Liver (tissue), 9 donors: Measurements from ENCODE around the gene STK40. TPM values are rescaled to one million over a fixed set of nuclear protein-coding genes. Genes with fewer than 3 reads are reported as not detected.

Source experiments
- DNase-seq: peaks from one replicate; pipeline ENCODE4 v3.0.0-alpha.2; 2017; ENCODE audit warnings: low spot score
- H3K27ac ChIP-seq, 2 donors: one replicate each; pipeline ENCODE4 v1.7.0; 2013; ENCODE audit warnings: inconsistent platforms in 2 of 2, low read length in 2 of 2, control low read depth in 1 of 2, low read depth in 1 of 2, mild to moderate bottlenecking in 1 of 2
- H3K27me3 ChIP-seq, 4 donors: one replicate each; pipeline versions ENCODE4 v1.6.1 to v1.7.0; 2013; ENCODE audit warnings: low read length in 3 of 4, inconsistent platforms in 1 of 4, mild to moderate bottlenecking in 1 of 4, moderate library complexity in 1 of 4; ENCODE audit not compliant: control insufficient read depth in 4 of 4, insufficient read depth in 4 of 4
- H3K36me3 ChIP-seq, 4 donors: one replicate each; pipeline versions ENCODE4 v1.6.1 to v1.7.0; 2013; ENCODE audit warnings: low read length in 3 of 4, mild to moderate bottlenecking in 3 of 4, low read depth in 1 of 4, moderate library complexity in 1 of 4; ENCODE audit not compliant: control insufficient read depth in 4 of 4, insufficient read depth in 3 of 4
- H3K4me1 ChIP-seq, 4 donors: one replicate each; pipeline versions ENCODE4 v1.6.1 to v1.7.0; 2013; ENCODE audit warnings: low read length in 3 of 4, mild to moderate bottlenecking in 3 of 4, moderate library complexity in 1 of 4; ENCODE audit not compliant: control insufficient read depth in 4 of 4, insufficient read depth in 4 of 4
- H3K4me3 ChIP-seq, 3 donors: one replicate each; pipeline versions ENCODE4 v1.6.1 to v1.7.0; 2013; ENCODE audit warnings: low read length in 3 of 3, control low read depth in 1 of 3, low read depth in 1 of 3, mild to moderate bottlenecking in 1 of 3
- H3K9ac ChIP-seq, 2 donors: one replicate each; pipeline ENCODE4 v1.7.0; 2013; ENCODE audit warnings: low read length in 2 of 2, mild to moderate bottlenecking in 2 of 2, moderate library complexity in 2 of 2, control low read depth in 1 of 2, low read depth in 1 of 2
- H3K9me3 ChIP-seq, 4 donors: one replicate each; pipeline versions ENCODE4 v1.6.1 to v1.7.0; 2013; ENCODE audit warnings: low read length in 3 of 4; ENCODE audit not compliant: control insufficient read depth in 4 of 4
- ATF3 ChIP-seq: IDR thresholded peaks from 2 replicates; pipeline ENCODE4 v1.6.1; 2016; ENCODE audit warnings: antibody characterized with exemption
- CTCF ChIP-seq: fragments of 150-350 bp; IDR thresholded peaks from 2 replicates; pipeline ENCODE4 v1.5.1; 2017; ENCODE audit warnings: improper control_type of control experiment, low read depth, low read length; ENCODE audit not compliant: missing input control
- EGR1 ChIP-seq, 2 donors: IDR thresholded peaks; 2 replicates each; pipeline ENCODE4 v1.6.1; 2016 to 2018; ENCODE audit warnings: antibody characterized with exemption in 2 of 2, low read depth in 2 of 2
- FOXA1 ChIP-seq: IDR thresholded peaks from 2 replicates; pipeline ENCODE4 v1.6.1; 2016; ENCODE audit warnings: antibody characterized with exemption
- FOXA2 ChIP-seq: IDR thresholded peaks from 2 replicates; pipeline ENCODE4 v1.6.1; 2016; ENCODE audit warnings: antibody characterized with exemption
- GABPA ChIP-seq, 2 donors: IDR thresholded peaks in 1 of 2; conservative IDR thresholded peaks in 1 of 2; 2 replicates each; pipeline ENCODE4 v1.6.1; 2016; ENCODE audit warnings: antibody characterized with exemption in 2 of 2, mild to moderate bottlenecking in 1 of 2, moderate library complexity in 1 of 2
- HNF4A ChIP-seq, 2 donors: conservative IDR thresholded peaks; 2 replicates each; pipeline ENCODE4 v1.6.1; 2016; ENCODE audit warnings: antibody characterized with exemption in 2 of 2, mild to moderate bottlenecking in 2 of 2
- HNF4G ChIP-seq: IDR thresholded peaks from 2 replicates; pipeline ENCODE4 v1.6.1; 2016; ENCODE audit warnings: antibody characterized with exemption
- JUND ChIP-seq, 2 donors: IDR thresholded peaks; 2 replicates each; pipeline ENCODE4 v1.6.1; 2016; ENCODE audit warnings: antibody characterized with exemption in 2 of 2
- MAX ChIP-seq: IDR thresholded peaks from 2 replicates; pipeline ENCODE4 v1.6.1; 2016; ENCODE audit warnings: antibody characterized with exemption
- NR2F2 ChIP-seq: IDR thresholded peaks from 2 replicates; pipeline ENCODE4 v1.6.1; 2016; ENCODE audit warnings: antibody characterized with exemption
- RAD21 ChIP-seq, 2 donors: IDR thresholded peaks; 2 replicates each; pipeline ENCODE4 v1.6.1; 2016; ENCODE audit warnings: antibody characterized with exemption in 2 of 2, mild to moderate bottlenecking in 2 of 2
- REST ChIP-seq: IDR thresholded peaks from 2 replicates; pipeline ENCODE4 v1.6.1; 2016; ENCODE audit warnings: antibody characterized with exemption, mild to moderate bottlenecking
- RXRA ChIP-seq, 2 donors: IDR thresholded peaks; 2 replicates each; pipeline ENCODE4 v1.6.1; 2017 to 2018; ENCODE audit warnings: antibody characterized with exemption in 2 of 2, mild to moderate bottlenecking in 1 of 2
- SP1 ChIP-seq: IDR thresholded peaks from 2 replicates; pipeline ENCODE4 v1.6.1; 2018; ENCODE audit warnings: antibody characterized with exemption, mild to moderate bottlenecking
- TAF1 ChIP-seq: conservative IDR thresholded peaks from 2 replicates; pipeline ENCODE4 v1.6.1; 2016; ENCODE audit warnings: antibody characterized with exemption, mild to moderate bottlenecking
- YY1 ChIP-seq: IDR thresholded peaks from 2 replicates; pipeline ENCODE4 v1.6.1; 2016; ENCODE audit warnings: antibody characterized with exemption, mild to moderate bottlenecking
- ZBTB33 ChIP-seq: IDR thresholded peaks from 2 replicates; pipeline ENCODE4 v1.6.1; 2016; ENCODE audit warnings: antibody characterized with exemption
- WGBS: extraction: QIAGEN DNeasy Blood & Tissue Kit; methylation state at CpG from one replicate; pipeline ENCODE4 v1.1.7; 2013; 5-methylcytosine and 5-hydroxymethylcytosine counted together
- polyA plus RNA-seq, 2 donors: library from polyadenylated mRNA; stranded (reverse) in 1 of 2; unstranded in 1 of 2; fragments of 200-250 nt in 1 of 2; fragments of >200 nt in 1 of 2; fragmentation: Nextera tagmentation in 1 of 2; extraction: Ambion mirVana in 1 of 2; gene quantifications; one replicate each; pipeline versions ENCODE4 v1.2.1 to v1.2.3, GENCODE V29; 2013 to 2015
- total RNA-seq, 2 donors: library from RNA; depleted of rRNA; stranded (reverse); fragments of >200 nt; gene quantifications; one replicate each; pipeline ENCODE4 v1.2.3, GENCODE V29; 2014
- donor health status: healthy.
- donor health status: healthy.
- donor health status: healthy.
- donor health status: healthy.
- donor health status: healthy.

STK40 gene
- total and polyA plus RNA-seq, 4 donors, result 13.0 to 26.8 (median 21.9) TPM

GRCh38 chr1:36328713-36329112 is 57.0 kb downstream of the STK40 start:
- Histone ChIP-seq H3K9me3 (no peaks in the 10 kb centered on the region), H3K27ac (no peak overlapping the region), H3K4me1 (peaks cover 4 to 8% (median 4%) of the 10 kb centered on the region in 4 donors), H3K4me3 (no peak overlapping the region), H3K36me3 (no peaks in the 10 kb centered on the region), H3K9ac (no peak overlapping the region), H3K27me3 (no peaks in the 10 kb centered on the region)
- no peak for DNase-seq
- TF ChIP-seq NR2F2 (peak; percentile 30), RXRA (IDR thresholded peaks at IDR 0.05) (no peak)
- WGBS, result 78% methylated on average over 6 of the region's 6 CpGs

GRCh38 chr1:36328088-36328480 is 57.6 kb downstream of the STK40 start:
- no peak overlapping the region for H3K9ac ChIP-seq
- no peaks in the 10 kb centered on the region for H3K27me3 ChIP-seq
- peaks cover 5 to 13% (median 7%) of the 10 kb centered on the region in 4 donors for H3K4me1 ChIP-seq
- no peak for DNase-seq
- TF ChIP-seq ATF3, result no peak
- no peak for TF ChIP-seq YY1
- no peak for TF ChIP-seq RXRA (IDR thresholded peaks at IDR 0.05)
- TF ChIP-seq RAD21 (IDR thresholded peaks at IDR 0.05), result no peak
- TF ChIP-seq NR2F2, result no peak
- no peak for TF ChIP-seq SP1
- TF ChIP-seq HNF4G, result no peak
- TF ChIP-seq FOXA1, result no peak
- no peak for TF ChIP-seq HNF4A (conservative IDR thresholded peaks at IDR 0.05)
- no peak for TF ChIP-seq REST
- TF ChIP-seq EGR1 (IDR thresholded peaks at IDR 0.05; ENCODE audit: low read depth in 2 of 2), result no peak
- H3K9me3 ChIP-seq, result no peaks in the 10 kb centered on the region
- H3K36me3 ChIP-seq, result no peaks in the 10 kb centered on the region
- WGBS, result 92% methylated on average over 6 of the region's 6 CpGs
- H3K27ac ChIP-seq, result no peak overlapping the region
- no peak overlapping the region for H3K4me3 ChIP-seq

- no peaks in the 10 kb centered on the region for H3K9me3 ChIP-seq
- H3K36me3 ChIP-seq, result no peaks in the 10 kb centered on the region
- no peak for DNase-seq
- H3K9ac ChIP-seq, result no peak overlapping the region
- no peak overlapping the region for H3K4me3 ChIP-seq
- H3K27ac ChIP-seq, result no peak overlapping the region
- peaks cover 5 to 15% (median 10%) of the 10 kb centered on the region in 4 donors for H3K4me1 ChIP-seq
- WGBS, result 94% methylated on average over 9 of the region's 9 CpGs
- H3K27me3 ChIP-seq, result no peaks in the 10 kb centered on the region
- TF ChIP-seq ZBTB33 (no peak), MAX (no peak), RAD21 (IDR thresholded peaks at IDR 0.05) (no peak), JUND (IDR thresholded peaks at IDR 0.05) (no peak), CTCF (no peak), TAF1 (no peak), YY1 (no peak), GABPA (IDR thresholded peaks at IDR 0.05 in 1 of 2, conservative IDR thresholded peaks at IDR 0.05 in 1 of 2) (no peak), FOXA1 (no peak), FOXA2 (no peak)
Measured at GRCh38 chr1:36327421-36328087, 58.2 kb downstream of the STK40 start.
